Caco-2 (cell line): Measurements from ENCODE around the gene PPFIA1. TPM values are rescaled to one million over a fixed set of nuclear protein-coding genes. Genes with fewer than 3 reads are reported as not detected.

Experiments
- BruUV-seq: library from RNA; stranded (reverse); fragments of 400-500 nt; replicated peaks from 2 replicates; lab custom pipeline; 2021; lab: Mats Ljungman, UMichigan
- CTCF ChIA-PET: fragments of 300-600 bp; sonication (Branson Sonifier 250); formaldehyde crosslinking; loops from one replicate; lab custom pipeline; 2022; ENCODE audit warnings: antibody characterized with exemption; lab: Charles Lee
- POLR2A ChIA-PET: fragments of 300-600 bp; sonication (Branson Sonifier 250); formaldehyde crosslinking; loops from one replicate; lab custom pipeline; 2022; ENCODE audit warnings: antibody characterized with exemption; lab: Charles Lee
- DNase-seq, 2 experiments: peaks; one replicate each; pipeline versions ENCODE4 v3.0.0 to v3.0.0-alpha.2; 2020 to 2022
- H3K27me3 ChIP-seq: replicated peaks from 2 replicates; pipeline ENCODE4 v1.6.0; 2011; ENCODE audit warnings: low read length; ENCODE audit not compliant: control insufficient read depth, insufficient read depth
- H3K36me3 ChIP-seq: 2 replicates; pipeline ENCODE4 v1.5.1; 2011; ENCODE audit warnings: low read length; ENCODE audit not compliant: control insufficient read depth, insufficient read depth
- H3K4me1 ChIP-seq: fragments of 250-450 bp; sonication (Bioruptor Pico); 2 replicates; pipeline ENCODE4 v1.5.1; 2020; ENCODE audit warnings: mild to moderate bottlenecking
- H3K4me3 ChIP-seq: 2 replicates; pipeline ENCODE4 v1.5.1; 2011; ENCODE audit warnings: low read depth, mild to moderate bottlenecking, control low read depth, low read length
- H3K9me3 ChIP-seq: fragments of 250-450 bp; sonication (Bioruptor Pico); 2 replicates; pipeline ENCODE4 v1.5.1; 2020; ENCODE audit warnings: mild to moderate bottlenecking, moderate library complexity
- H3K27ac Mint-ChIP-seq: one replicate; pipeline ENCODE4 v1.8.0; 2022; ENCODE audit warnings: mixed read lengths; ENCODE audit not compliant: unreplicated experiment
- H3K27me3 Mint-ChIP-seq: one replicate; pipeline ENCODE4 v1.8.0; 2022; ENCODE audit warnings: mixed read lengths; ENCODE audit not compliant: insufficient read depth, unreplicated experiment
- H3K36me3 Mint-ChIP-seq: one replicate; pipeline ENCODE4 v1.8.0; 2022; ENCODE audit warnings: mild to moderate bottlenecking, mixed read lengths; ENCODE audit not compliant: insufficient read depth, unreplicated experiment
- H3K4me1 Mint-ChIP-seq: one replicate; pipeline ENCODE4 v1.8.0; 2022; ENCODE audit warnings: low read depth, mixed read lengths; ENCODE audit not compliant: unreplicated experiment
- H3K4me3 Mint-ChIP-seq: one replicate; pipeline ENCODE4 v1.8.0; 2022; ENCODE audit warnings: mild to moderate bottlenecking, moderate library complexity, mixed read lengths; ENCODE audit not compliant: unreplicated experiment
- H3K9me3 Mint-ChIP-seq: one replicate; pipeline ENCODE4 v1.8.0; 2022; ENCODE audit warnings: mixed read lengths; ENCODE audit not compliant: unreplicated experiment
- intact Hi-C: fragments of 100-400 bp; cut with micrococcal nuclease; formaldehyde crosslinking; loops from one replicate; pipeline ENCODE4 v1.10.0; 2022; ENCODE audit not compliant: unreplicated experiment
- total RNA-seq: library from RNA; stranded (reverse); gene quantifications from 2 replicates; pipeline ENCODE4 v1.2.3, GENCODE V29; 2022
- TF ChIP-seq, protein P1 (sequence below), 2 experiments: fragments of 200-600 bp in 1 of 2; IDR thresholded peaks; 1 replicate in 1 of 2; 2 replicates in 1 of 2; pipeline versions ENCODE4 v1.5.1 to v1.8.0; 2011 to 2022; ENCODE audit warnings: antibody characterized with exemption in 1 of 2, control low read depth in 1 of 2, inconsistent platforms in 1 of 2, low read depth in 1 of 2, low read length in 1 of 2, mild to moderate bottlenecking in 1 of 2, moderate library complexity in 1 of 2; ENCODE audit not compliant: insufficient read depth in 1 of 2, severe bottlenecking in 1 of 2, unreplicated experiment in 1 of 2

PPFIA1 gene
- total RNA-seq, 1 experiment from 2014 or later = 148 TPM

DNA sequence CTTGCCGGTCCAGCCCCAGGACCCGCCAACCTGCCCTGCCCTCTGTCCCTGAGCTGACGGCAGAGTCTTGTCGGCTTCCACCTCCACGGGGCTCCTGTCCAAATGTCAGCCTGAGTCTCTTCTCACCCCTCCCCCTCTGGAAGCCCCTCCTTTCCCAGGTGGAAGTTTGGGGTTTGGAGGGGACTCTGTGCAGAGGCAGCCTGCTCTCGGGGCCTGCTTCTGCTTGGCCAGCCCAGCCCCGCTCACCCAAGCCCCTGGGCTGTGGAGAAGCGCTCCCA lies 158.9 kb downstream of the PPFIA1 start:
- TF ChIP-seq, protein P1, sequence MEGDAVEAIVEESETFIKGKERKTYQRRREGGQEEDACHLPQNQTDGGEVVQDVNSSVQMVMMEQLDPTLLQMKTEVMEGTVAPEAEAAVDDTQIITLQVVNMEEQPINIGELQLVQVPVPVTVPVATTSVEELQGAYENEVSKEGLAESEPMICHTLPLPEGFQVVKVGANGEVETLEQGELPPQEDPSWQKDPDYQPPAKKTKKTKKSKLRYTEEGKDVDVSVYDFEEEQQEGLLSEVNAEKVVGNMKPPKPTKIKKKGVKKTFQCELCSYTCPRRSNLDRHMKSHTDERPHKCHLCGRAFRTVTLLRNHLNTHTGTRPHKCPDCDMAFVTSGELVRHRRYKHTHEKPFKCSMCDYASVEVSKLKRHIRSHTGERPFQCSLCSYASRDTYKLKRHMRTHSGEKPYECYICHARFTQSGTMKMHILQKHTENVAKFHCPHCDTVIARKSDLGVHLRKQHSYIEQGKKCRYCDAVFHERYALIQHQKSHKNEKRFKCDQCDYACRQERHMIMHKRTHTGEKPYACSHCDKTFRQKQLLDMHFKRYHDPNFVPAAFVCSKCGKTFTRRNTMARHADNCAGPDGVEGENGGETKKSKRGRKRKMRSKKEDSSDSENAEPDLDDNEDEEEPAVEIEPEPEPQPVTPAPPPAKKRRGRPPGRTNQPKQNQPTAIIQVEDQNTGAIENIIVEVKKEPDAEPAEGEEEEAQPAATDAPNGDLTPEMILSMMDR (IDR thresholded peaks at IDR 0.05; ENCODE audit: insufficient read depth in 1 of 2, low read depth in 1 of 2, low read length in 1 of 2, severe bottlenecking in 1 of 2, unreplicated experiment in 1 of 2) = no peak
- Histone ChIP-seq H3K36me3 (peaks cover 17% of the 10 kb centered on the region), H3K4me1 (no peaks in the 10 kb centered on the region), H3K4me3 (no peak overlapping the region), H3K9me3 (no peaks in the 10 kb centered on the region), H3K27me3 (no peaks in the 10 kb centered on the region)
- ChIA-PET POLR2A (no interaction called here), CTCF (no interaction called here)
- DNase-seq = no peak
- Mint-ChIP-seq H3K4me1 (no peaks in the 10 kb centered on the region), H3K27ac (no peak overlapping the region), H3K9me3 (no peaks in the 10 kb centered on the region), H3K36me3 (peaks cover 93% of the 10 kb centered on the region), H3K27me3 (no peaks in the 10 kb centered on the region), H3K4me3 (no peak overlapping the region)
- BruUV-seq = no TSS peak
- intact Hi-C loops = no loop called here

DNA sequence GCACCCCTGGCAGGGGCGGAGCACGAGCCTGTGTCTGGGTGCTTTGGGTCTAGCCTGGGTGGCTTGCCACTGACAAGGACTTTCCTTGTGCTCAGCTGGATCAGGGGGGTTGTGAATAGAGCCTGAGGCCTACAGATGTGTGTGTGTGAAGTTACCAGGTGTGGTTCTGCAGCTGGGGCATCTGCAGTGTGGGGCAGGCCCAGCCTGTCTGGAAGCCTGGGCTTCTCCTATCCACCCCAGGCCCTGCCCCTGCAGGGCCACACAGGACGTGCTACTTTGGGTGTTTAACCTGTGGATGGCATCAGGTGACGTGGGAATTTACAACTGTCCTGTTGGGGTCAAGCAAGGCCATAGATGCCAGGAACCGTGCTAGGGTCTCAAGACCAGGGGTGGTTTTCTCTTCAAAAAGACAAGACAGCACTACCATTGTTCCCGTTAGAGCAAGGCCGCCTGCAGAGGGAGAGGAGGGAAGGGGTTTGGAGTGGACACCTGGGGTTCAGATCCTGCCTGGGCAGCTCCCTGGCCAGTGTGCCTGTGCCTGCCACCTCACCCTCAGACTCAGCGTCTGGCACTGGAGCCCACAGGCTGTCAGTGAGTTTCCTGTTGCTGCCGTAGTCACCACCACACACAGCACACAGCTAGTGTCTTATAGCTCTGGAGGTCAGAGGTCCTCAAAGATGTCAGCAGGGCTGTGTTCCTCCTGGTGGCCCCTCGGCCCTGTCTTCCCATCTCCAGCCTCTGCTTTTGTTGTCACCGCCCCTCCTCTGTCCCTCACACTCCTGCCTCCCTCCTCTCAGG lies 159.4 kb downstream of the PPFIA1 start:
- no TSS peak for BruUV-seq
- Histone ChIP-seq H3K9me3 (no peaks in the 10 kb centered on the region), H3K4me1 (no peaks in the 10 kb centered on the region), H3K27me3 (no peaks in the 10 kb centered on the region), H3K36me3 (peaks cover 13% of the 10 kb centered on the region), H3K4me3 (no peak overlapping the region)
- TF ChIP-seq, protein P1 (IDR thresholded peaks at IDR 0.05; ENCODE audit: insufficient read depth in 1 of 2, low read depth in 1 of 2, low read length in 1 of 2, severe bottlenecking in 1 of 2, unreplicated experiment in 1 of 2) = no peak
- POLR2A ChIA-PET = no interaction called here
- no peaks in the 10 kb centered on the region for H3K27me3 Mint-ChIP-seq
- H3K4me3 Mint-ChIP-seq = no peak overlapping the region
- no peaks in the 10 kb centered on the region for H3K4me1 Mint-ChIP-seq
- no peak for DNase-seq
- no peak overlapping the region for H3K27ac Mint-ChIP-seq
- CTCF ChIA-PET = no interaction called here
- H3K36me3 Mint-ChIP-seq = peaks cover 93% of the 10 kb centered on the region
- intact Hi-C loops = no loop called here
- no peaks in the 10 kb centered on the region for H3K9me3 Mint-ChIP-seq

DNA sequence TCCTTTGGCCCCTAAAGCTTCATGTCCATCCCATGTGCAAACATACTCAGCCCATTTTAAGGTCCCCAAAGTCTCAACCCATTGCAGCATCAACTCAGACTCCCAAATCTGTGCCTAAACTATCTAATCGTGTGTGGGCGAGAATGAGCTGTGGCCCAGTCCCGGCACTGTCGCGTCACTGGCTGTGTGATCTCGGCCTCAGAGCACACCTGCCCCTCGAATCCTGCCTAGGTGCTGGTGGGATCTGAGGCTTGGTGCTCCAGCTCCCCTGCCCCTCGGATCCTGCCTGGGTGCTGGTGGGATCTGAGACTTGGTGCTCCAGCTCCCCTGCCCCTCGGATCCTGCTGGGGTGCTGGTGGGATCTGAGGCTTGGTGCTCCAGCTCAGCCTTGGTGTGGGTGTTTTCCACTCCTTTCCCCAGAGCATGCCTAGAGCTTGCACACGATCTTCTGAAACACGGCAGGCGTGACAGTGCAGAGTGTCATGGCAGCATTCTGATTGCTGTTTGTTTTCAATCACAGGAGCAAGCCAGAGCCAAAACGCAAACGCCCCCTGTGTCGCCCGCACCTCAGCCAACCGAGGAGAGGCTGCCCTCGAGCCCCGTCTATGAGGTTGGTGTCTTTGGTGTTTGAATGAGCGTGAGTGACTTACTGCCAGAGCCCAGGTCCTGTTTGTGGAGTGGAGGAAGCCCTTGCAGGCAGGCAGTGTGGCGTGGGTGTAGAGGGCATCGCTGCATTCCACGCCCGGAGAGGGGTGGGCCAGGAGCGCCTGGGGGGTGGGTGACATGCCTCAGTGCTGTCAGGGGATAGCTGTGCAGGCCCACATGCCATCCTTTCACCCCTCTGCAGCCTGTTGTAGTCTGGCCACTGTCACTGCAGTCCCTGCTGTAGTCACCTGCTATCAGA lies 160.4 kb downstream of the PPFIA1 start:
- Mint-ChIP-seq H3K4me3 (no peak overlapping the region), H3K27me3 (no peaks in the 10 kb centered on the region), H3K36me3 (peaks cover 93% of the 10 kb centered on the region), H3K27ac (no peak overlapping the region), H3K4me1 (no peaks in the 10 kb centered on the region), H3K9me3 (no peaks in the 10 kb centered on the region)
- Histone ChIP-seq H3K9me3 (no peaks in the 10 kb centered on the region), H3K36me3 (peaks cover 16% of the 10 kb centered on the region), H3K27me3 (no peaks in the 10 kb centered on the region), H3K4me3 (no peak overlapping the region), H3K4me1 (no peaks in the 10 kb centered on the region)
- ChIA-PET POLR2A (no interaction called here), CTCF (no interaction called here)
- TF ChIP-seq, protein P1 (IDR thresholded peaks at IDR 0.05; ENCODE audit: insufficient read depth in 1 of 2, low read depth in 1 of 2, low read length in 1 of 2, severe bottlenecking in 1 of 2, unreplicated experiment in 1 of 2) = no peak
- no TSS peak for BruUV-seq
- intact Hi-C loops = no loop called here
- DNase-seq = no peak
